ENCODE measurements around the gene TBC1D14.

- TF ChIP-seq CTCF (IDR thresholded peaks at IDR 0.05) (no peak), POLR2A (IDR thresholded peaks at IDR 0.05) (no peak)
Observed at GRCh38 chr4:7060346-7061150, 150.9 kb downstream of the TBC1D14 start.
